ENCODE measurements around the gene DPF3.
"Not testable (repeated sequence)": the region's sequence is repeated elsewhere in the genome, so short reads cannot be mapped to it uniquely, and the experiment has no call there.

DPF3 gene

DNA sequence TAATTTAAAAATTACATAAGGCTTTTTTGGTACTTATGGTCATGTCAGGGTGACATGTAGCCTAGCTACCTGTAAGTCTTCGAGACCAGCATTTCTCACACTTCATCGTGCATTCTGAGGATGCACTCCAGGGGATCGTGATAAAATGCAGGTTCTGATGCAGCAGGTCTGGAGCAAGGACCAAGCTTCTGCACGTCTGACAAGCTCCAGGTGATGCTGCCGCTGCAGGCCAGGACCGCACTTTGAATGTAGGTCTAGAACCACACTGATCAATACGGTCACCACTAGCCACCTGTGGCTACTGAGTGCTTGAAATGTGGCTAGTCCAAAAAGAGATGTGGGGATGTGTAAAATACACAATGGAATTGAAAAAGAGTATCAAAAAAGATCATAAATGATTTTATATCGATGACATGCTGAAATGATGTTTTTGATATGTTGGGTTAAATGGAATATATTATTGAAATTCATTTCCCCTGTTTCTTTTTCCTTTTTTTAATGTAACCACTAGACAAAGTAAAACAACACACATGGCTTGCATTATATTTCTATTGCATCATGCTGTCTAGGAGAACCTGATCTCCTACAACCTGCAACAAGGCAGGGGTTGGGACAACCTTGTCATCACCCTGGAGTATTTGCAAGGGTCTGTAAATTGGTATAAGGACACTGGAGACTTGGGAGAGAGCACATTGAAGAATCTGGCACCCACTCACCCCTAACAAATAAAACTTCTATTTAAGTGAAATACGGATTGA lies 142.4 kb downstream of the DPF3 start:
- H3K4me3 ChIP-seq (ENCODE audit: low read length): no peak overlapping the region
- no peaks in the 10 kb centered on the region for H3F3A ChIP-seq (ENCODE audit: control insufficient read depth, insufficient read depth)
- no peaks in the 10 kb centered on the region for H3K36me3 ChIP-seq (ENCODE audit: control insufficient read depth, low read length)
- TF ChIP-seq, protein P1, sequence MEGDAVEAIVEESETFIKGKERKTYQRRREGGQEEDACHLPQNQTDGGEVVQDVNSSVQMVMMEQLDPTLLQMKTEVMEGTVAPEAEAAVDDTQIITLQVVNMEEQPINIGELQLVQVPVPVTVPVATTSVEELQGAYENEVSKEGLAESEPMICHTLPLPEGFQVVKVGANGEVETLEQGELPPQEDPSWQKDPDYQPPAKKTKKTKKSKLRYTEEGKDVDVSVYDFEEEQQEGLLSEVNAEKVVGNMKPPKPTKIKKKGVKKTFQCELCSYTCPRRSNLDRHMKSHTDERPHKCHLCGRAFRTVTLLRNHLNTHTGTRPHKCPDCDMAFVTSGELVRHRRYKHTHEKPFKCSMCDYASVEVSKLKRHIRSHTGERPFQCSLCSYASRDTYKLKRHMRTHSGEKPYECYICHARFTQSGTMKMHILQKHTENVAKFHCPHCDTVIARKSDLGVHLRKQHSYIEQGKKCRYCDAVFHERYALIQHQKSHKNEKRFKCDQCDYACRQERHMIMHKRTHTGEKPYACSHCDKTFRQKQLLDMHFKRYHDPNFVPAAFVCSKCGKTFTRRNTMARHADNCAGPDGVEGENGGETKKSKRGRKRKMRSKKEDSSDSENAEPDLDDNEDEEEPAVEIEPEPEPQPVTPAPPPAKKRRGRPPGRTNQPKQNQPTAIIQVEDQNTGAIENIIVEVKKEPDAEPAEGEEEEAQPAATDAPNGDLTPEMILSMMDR (IDR thresholded peaks at IDR 0.05; ENCODE audit: low read depth, low read length, poor library complexity, severe bottlenecking): no peak
- no peak for TF ChIP-seq EZH2phosphoT487 (IDR thresholded peaks at IDR 0.05; ENCODE audit: borderline replicate concordance, low read length)
- no peaks in the 10 kb centered on the region; the same call in 1 of the 2 replicates for H3K9me3 ChIP-seq (ENCODE audit: control insufficient read depth, insufficient read depth, low read length)
- no peak overlapping the region for H3K27ac ChIP-seq (ENCODE audit: low read depth, low read length)
- no peak overlapping the region for H3K4me2 ChIP-seq (ENCODE audit: low read length)
- no peaks in the 10 kb centered on the region for H3K4me1 ChIP-seq (ENCODE audit: control insufficient read depth, low read length)
- no peaks in the 10 kb centered on the region for H3K27me3 ChIP-seq (ENCODE audit: control insufficient read depth, low read length)
- no peaks in the 10 kb centered on the region for H3K79me2 ChIP-seq (ENCODE audit: control insufficient read depth, low read length)
- H4K20me1 ChIP-seq (ENCODE audit: control insufficient read depth, insufficient read depth, low read depth, low read length): no peaks in the 10 kb centered on the region
- no peaks in the 10 kb centered on the region for H3K9me2 ChIP-seq (replicated peaks; ENCODE audit: control insufficient read depth, low read length)

DNA sequence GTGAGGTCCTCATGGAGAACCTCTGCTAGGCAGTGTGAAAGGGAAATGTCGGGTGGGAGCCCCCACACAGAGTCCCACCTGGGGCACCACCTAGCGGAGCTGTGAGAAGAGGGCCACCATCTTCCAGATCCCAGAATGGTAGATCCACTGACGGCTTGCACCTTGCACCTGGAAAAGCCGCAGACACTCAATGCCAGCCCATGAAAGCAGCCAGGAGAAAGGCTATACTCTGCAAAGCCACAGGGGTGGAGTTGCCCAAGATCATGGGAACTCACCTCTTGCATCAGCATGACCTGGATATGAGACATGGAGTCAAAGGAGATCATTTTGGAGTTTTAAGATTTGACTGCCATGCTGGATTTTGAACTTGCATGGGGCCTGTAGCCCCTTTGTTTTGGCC lies 145.0 kb downstream of the DPF3 start:
- not testable (repeated sequence) for H3K4me1 ChIP-seq (ENCODE audit: control insufficient read depth, low read length); H3K36me3 ChIP-seq (ENCODE audit: control insufficient read depth, low read length); H4K20me1 ChIP-seq (ENCODE audit: control insufficient read depth, insufficient read depth, low read depth, low read length); H3K9me3 ChIP-seq (ENCODE audit: control insufficient read depth, insufficient read depth, low read length); H3K9me2 ChIP-seq (replicated peaks; ENCODE audit: control insufficient read depth, low read length); H3K27me3 ChIP-seq (ENCODE audit: control insufficient read depth, low read length); H3F3A ChIP-seq (ENCODE audit: control insufficient read depth, insufficient read depth); H3K4me3 ChIP-seq (ENCODE audit: low read length); H3K4me2 ChIP-seq (ENCODE audit: low read length); H3K27ac ChIP-seq (ENCODE audit: low read depth, low read length); H3K79me2 ChIP-seq (ENCODE audit: control insufficient read depth, low read length)

GRCh38 chr14:72747652-72748051 lies 146.2 kb downstream of the DPF3 start:
- H4K20me1 ChIP-seq (ENCODE audit: control insufficient read depth, insufficient read depth, low read depth, low read length): no peaks in the 10 kb centered on the region
- no peaks in the 10 kb centered on the region for H3K79me2 ChIP-seq (ENCODE audit: control insufficient read depth, low read length)
- H3K4me1 ChIP-seq (ENCODE audit: control insufficient read depth, low read length): no peaks in the 10 kb centered on the region
- no peaks in the 10 kb centered on the region; the same call in 1 of the 2 replicates for H3K9me3 ChIP-seq (ENCODE audit: control insufficient read depth, insufficient read depth, low read length)
- TF ChIP-seq, protein P1 (IDR thresholded peaks at IDR 0.05; ENCODE audit: low read depth, low read length, poor library complexity, severe bottlenecking): no peak
- TF ChIP-seq EZH2phosphoT487 (IDR thresholded peaks at IDR 0.05; ENCODE audit: borderline replicate concordance, low read length): no peak
- H3K27ac ChIP-seq (ENCODE audit: low read depth, low read length): no peak overlapping the region
- no peaks in the 10 kb centered on the region for H3K27me3 ChIP-seq (ENCODE audit: control insufficient read depth, low read length)
- no peaks in the 10 kb centered on the region for H3K36me3 ChIP-seq (ENCODE audit: control insufficient read depth, low read length)
- H3K4me3 ChIP-seq (ENCODE audit: low read length): no peak overlapping the region
- no peak overlapping the region for H3K4me2 ChIP-seq (ENCODE audit: low read length)
- no peaks in the 10 kb centered on the region for H3K9me2 ChIP-seq (replicated peaks; ENCODE audit: control insufficient read depth, low read length)
- H3F3A ChIP-seq (ENCODE audit: control insufficient read depth, insufficient read depth): no peaks in the 10 kb centered on the region
